Esophagus muscularis mucosa (tissue), 4 donors: ENCODE results near the gene DNM3. TPM values are rescaled to one million over a fixed set of nuclear protein-coding genes. Genes with fewer than 3 reads are reported as not detected.

Source experiments
- DNase-seq: peaks from one replicate; pipeline ENCODE4 v3.0.0-alpha.2; 2017; ENCODE audit errors: extremely low spot score
- H3K27ac ChIP-seq, 4 donors: fragments of 200-600 bp; sonication (generic); replicated peaks in 1 of 4; 1 replicate in 3 of 4; 2 replicates in 1 of 4; pipeline ENCODE4 v1.5.1; 2016 to 2019; ENCODE audit warnings: mild to moderate bottlenecking in 1 of 4
- H3K27me3 ChIP-seq, 4 donors: fragments of 200-600 bp; sonication (generic); one replicate each; pipeline versions ENCODE4 v1.5.1 to v1.6.0; 2016 to 2019
- H3K36me3 ChIP-seq, 4 donors: fragments of 200-600 bp; sonication (generic); one replicate each; pipeline ENCODE4 v1.5.1; 2016 to 2019
- H3K4me1 ChIP-seq, 4 donors: fragments of 200-600 bp; sonication (generic); one replicate each; pipeline ENCODE4 v1.5.1; 2016 to 2019
- H3K4me3 ChIP-seq, 4 donors: fragments of 200-600 bp; sonication (generic); 1 replicate in 2 of 4; 2 replicates in 2 of 4; pipeline ENCODE4 v1.5.1; 2016 to 2019; ENCODE audit warnings: mild to moderate bottlenecking in 4 of 4, moderate library complexity in 1 of 4
- H3K9me3 ChIP-seq, 4 donors: fragments of 200-600 bp; sonication (generic); 1 replicate in 3 of 4; 2 replicates in 1 of 4; pipeline ENCODE4 v1.5.1; 2016 to 2019
- CTCF ChIP-seq, 3 experiments: fragments of 200-600 bp in 2 of 3; fragments of 450-650 bp in 1 of 3; sonication (generic) in 2 of 3; IDR thresholded peaks; one replicate each; pipeline ENCODE4 v1.5.1; 2017 to 2019; ENCODE audit warnings: antibody characterized with exemption in 3 of 3, mild to moderate bottlenecking in 2 of 3, moderate library complexity in 1 of 3
- EP300 ChIP-seq: sonication (generic); formaldehyde crosslinking; IDR thresholded peaks from one replicate; pipeline ENCODE4 v1.6.1; 2017; ENCODE audit warnings: antibody characterized with exemption
- POLR2A ChIP-seq: fragments of 450-650 bp; IDR thresholded peaks from one replicate; pipeline ENCODE4 v1.6.1; 2017; ENCODE audit warnings: antibody characterized with exemption, moderate library complexity, mild to moderate bottlenecking, low read depth
- POLR2AphosphoS5 ChIP-seq, 2 donors: sonication (generic); formaldehyde crosslinking; IDR thresholded peaks; one replicate each; pipeline ENCODE4 v1.6.1; 2017; ENCODE audit warnings: antibody characterized with exemption in 2 of 2
- WGBS: methylation state at CpG from one replicate; pipeline ENCODE4 v1.1.5; 2018; 5-methylcytosine and 5-hydroxymethylcytosine counted together
- intact Hi-C: fragments of 100-400 bp; cut with DNase I; formaldehyde crosslinking; loops from one replicate; pipeline ENCODE4 v1.15.1; 2023
- total RNA-seq, 4 donors: library from RNA; depleted of rRNA; stranded (reverse); fragments of >200 nt; gene quantifications; one replicate each; pipeline versions ENCODE4 v1.1.0 to v1.2.1, GENCODE V29; 2016

DNM3 gene
- total RNA-seq, 4 donors from 2014 or later, result 3.3 to 6.4 (median 3.9) TPM

GRCh38 chr1:171972846-171973245 lies 131.5 kb downstream of the DNM3 start:
- Histone ChIP-seq H3K4me1 (no peaks in the 10 kb centered on the region), H3K27ac (no peak overlapping the region), H3K9me3 (no peaks in the 10 kb centered on the region), H3K4me3 (no peak overlapping the region), H3K36me3 (no peaks in the 10 kb centered on the region), H3K27me3 (no peaks in the 10 kb centered on the region)
- intact Hi-C loops, result no loop called here
- 94% methylated on average over 3 of the region's 3 CpGs for WGBS
- no peak for DNase-seq
- TF ChIP-seq POLR2A (no peak), EP300 (no peak), POLR2AphosphoS5 (IDR thresholded peaks at IDR 0.05) (no peak), CTCF (IDR thresholded peaks at IDR 0.05) (no peak)

- no peak for TF ChIP-seq CTCF (IDR thresholded peaks at IDR 0.05)
- Histone ChIP-seq H3K27me3 (no peaks in the 10 kb centered on the region), H3K27ac (no peak overlapping the region), H3K4me1 (no peaks in the 10 kb centered on the region), H3K9me3 (no peaks in the 10 kb centered on the region), H3K4me3 (no peak overlapping the region), H3K36me3 (no peaks in the 10 kb centered on the region)
- no peak for DNase-seq
- intact Hi-C loops, result no loop called here
Measured at GRCh38 chr1:171973421-171973820, 132.1 kb downstream of the DNM3 start.

- no peak for DNase-seq
- H3K27ac ChIP-seq, result no peak overlapping the region
- no peaks in the 10 kb centered on the region for H3K9me3 ChIP-seq
- peaks cover 0 to 7% (median 3%) of the 10 kb centered on the region in 4 donors for H3K4me1 ChIP-seq
- no peak for TF ChIP-seq POLR2AphosphoS5 (IDR thresholded peaks at IDR 0.05)
- no peaks in the 10 kb centered on the region for H3K36me3 ChIP-seq
- intact Hi-C loops, result no loop called here
- no peak overlapping the region for H3K4me3 ChIP-seq
- H3K27me3 ChIP-seq, result no peaks in the 10 kb centered on the region
Measured at GRCh38 chr1:171981303-171981702, 140.0 kb downstream of the DNM3 start.

GRCh38 chr1:171983584-171983983 lies 142.3 kb downstream of the DNM3 start:
- peaks cover 0 to 7% (median 3%) of the 10 kb centered on the region in 4 donors for H3K4me1 ChIP-seq
- intact Hi-C loops, result no loop called here
- no peaks in the 10 kb centered on the region for H3K36me3 ChIP-seq
- no peaks in the 10 kb centered on the region for H3K9me3 ChIP-seq
- H3K27me3 ChIP-seq, result no peaks in the 10 kb centered on the region
- 57% methylated on average over 1 of the region's 1 CpG for WGBS
- DNase-seq, result no peak
- no peak overlapping the region for H3K27ac ChIP-seq
- H3K4me3 ChIP-seq, result no peak overlapping the region
- TF ChIP-seq POLR2AphosphoS5 (IDR thresholded peaks at IDR 0.05) (no peak), POLR2A (no peak), EP300 (no peak), CTCF (IDR thresholded peaks at IDR 0.05) (peak in 1 of 3 experiments; percentile 18)

GRCh38 chr1:171984262-171984661 lies 143.0 kb downstream of the DNM3 start:
- no peak overlapping the region for H3K4me3 ChIP-seq
- no peak overlapping the region for H3K27ac ChIP-seq
- no peaks in the 10 kb centered on the region for H3K9me3 ChIP-seq
- TF ChIP-seq POLR2AphosphoS5 (IDR thresholded peaks at IDR 0.05), result no peak
- no peak for TF ChIP-seq POLR2A
- no peak for TF ChIP-seq CTCF (IDR thresholded peaks at IDR 0.05)
- TF ChIP-seq EP300, result no peak
- WGBS, result 56% methylated on average over 7 of the region's 7 CpGs
- H3K4me1 ChIP-seq, result peaks cover 0 to 7% (median 3%) of the 10 kb centered on the region in 4 donors
- no peak for DNase-seq
- intact Hi-C loops, result no loop called here
- no peaks in the 10 kb centered on the region for H3K36me3 ChIP-seq
- no peaks in the 10 kb centered on the region for H3K27me3 ChIP-seq
